ENCODE data around the gene HS3ST6.

The HS3ST6 gene

DNA sequence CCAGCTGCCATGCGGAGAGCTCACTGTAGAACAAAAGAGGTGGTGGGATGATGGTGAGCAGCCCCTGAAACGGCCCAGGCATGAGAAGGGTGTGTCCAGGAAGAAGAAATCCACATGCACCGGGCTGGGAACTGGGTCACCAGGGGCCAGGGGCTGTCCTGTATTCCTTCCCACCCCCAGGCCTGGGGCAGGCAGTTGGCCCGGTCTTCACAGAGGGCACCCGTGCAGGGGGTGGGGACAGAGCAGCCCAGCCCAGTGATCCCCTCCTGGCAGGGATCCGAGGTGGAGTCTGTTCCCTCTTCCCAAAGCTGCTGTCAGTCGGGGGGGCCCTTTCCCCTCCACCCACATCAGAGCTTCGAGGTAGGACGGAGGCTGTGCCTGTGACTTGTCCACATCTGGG, 9.2 kb downstream of the HS3ST6 start:
- H3K4me3 ChIP-seq: no peak overlapping the region
- no peaks in the 10 kb centered on the region for H3K36me3 ChIP-seq (ENCODE audit: insufficient read depth, low read length)
- H3K9ac ChIP-seq (ENCODE audit: insufficient read length): no peak overlapping the region
- TF ChIP-seq POLR2AphosphoS5 (IDR thresholded peaks at IDR 0.05; ENCODE audit: borderline replicate concordance, low read depth, low read length) (no peak), FOXP2 (optimal IDR thresholded peaks at IDR 0.05; ENCODE audit: control extremely low read depth, extremely low read length, insufficient read depth) (no peak), EZH2 (IDR thresholded peaks at IDR 0.05) (no peak)
- DNase-seq (ENCODE audit: low read depth, low spot score): no peak
- no peak overlapping the region for H3K27ac ChIP-seq
- H3K9me3 ChIP-seq (ENCODE audit: low read depth, low read length): no peaks in the 10 kb centered on the region

DNA sequence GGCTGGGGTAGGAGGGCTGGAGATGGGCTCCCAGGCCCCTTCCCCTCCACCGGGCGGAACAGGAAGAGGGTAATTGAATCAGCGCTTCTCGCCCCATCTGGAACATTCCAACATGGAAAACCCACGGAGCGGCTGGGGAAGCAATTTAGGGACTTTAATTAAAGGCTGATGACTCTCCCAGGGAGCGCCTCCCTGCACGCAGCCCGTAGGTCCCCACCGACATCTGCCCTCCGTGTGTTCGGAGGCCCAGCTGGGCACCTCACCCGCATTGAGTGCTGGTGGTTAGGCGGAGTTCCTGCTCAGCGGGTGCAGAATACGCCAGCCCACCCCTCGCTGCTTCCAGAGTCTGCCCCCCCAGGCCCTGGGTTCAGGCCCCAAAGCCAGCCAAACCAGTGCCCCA, 10.0 kb downstream of the HS3ST6 start:
- no peak for DNase-seq (ENCODE audit: low read depth, low spot score)
- TF ChIP-seq POLR2AphosphoS5 (IDR thresholded peaks at IDR 0.05; ENCODE audit: borderline replicate concordance, low read depth, low read length) (no peak), EZH2 (IDR thresholded peaks at IDR 0.05) (no peak), FOXP2 (optimal IDR thresholded peaks at IDR 0.05; ENCODE audit: control extremely low read depth, extremely low read length, insufficient read depth) (no peak)
- H3K9ac ChIP-seq (ENCODE audit: insufficient read length): no peak overlapping the region
- no peak overlapping the region for H3K4me3 ChIP-seq
- no peaks in the 10 kb centered on the region for H3K36me3 ChIP-seq (ENCODE audit: insufficient read depth, low read length)
- no peak overlapping the region for H3K27ac ChIP-seq
- no peaks in the 10 kb centered on the region for H3K9me3 ChIP-seq (ENCODE audit: low read depth, low read length)

- Histone ChIP-seq H3K9ac (ENCODE audit: insufficient read length) (no peak overlapping the region), H3K27ac (no peak overlapping the region)
- no peak for TF ChIP-seq EZH2 (IDR thresholded peaks at IDR 0.05)
- TF ChIP-seq FOXP2 (optimal IDR thresholded peaks at IDR 0.05; ENCODE audit: control extremely low read depth, extremely low read length, insufficient read depth): no peak
- TF ChIP-seq POLR2AphosphoS5 (IDR thresholded peaks at IDR 0.05; ENCODE audit: borderline replicate concordance, low read depth, low read length): no peak
Measured at GRCh38 chr16:1907226-1907860, 10.9 kb downstream of the HS3ST6 start.

GRCh38 chr16:1906846-1907165, 11.4 kb downstream of the HS3ST6 start:
- H3K9me3 ChIP-seq (ENCODE audit: low read depth, low read length): no peaks in the 10 kb centered on the region
- H3K27ac ChIP-seq: no peak overlapping the region
- TF ChIP-seq POLR2AphosphoS5 (IDR thresholded peaks at IDR 0.05; ENCODE audit: borderline replicate concordance, low read depth, low read length) (no peak), FOXP2 (optimal IDR thresholded peaks at IDR 0.05; ENCODE audit: control extremely low read depth, extremely low read length, insufficient read depth) (no peak), EZH2 (IDR thresholded peaks at IDR 0.05) (no peak)
- no peak for DNase-seq (ENCODE audit: low read depth, low spot score)
- no peak overlapping the region for H3K9ac ChIP-seq (ENCODE audit: insufficient read length)
- no peaks in the 10 kb centered on the region for H3K36me3 ChIP-seq (ENCODE audit: insufficient read depth, low read length)
- H3K4me3 ChIP-seq: no peak overlapping the region

More at GRCh38 chr16:1907226-1907860, 10.9 kb downstream of the HS3ST6 start:
- DNase-seq (ENCODE audit: low read depth, low spot score): no peak
- no peaks in the 10 kb centered on the region for H3K36me3 ChIP-seq (ENCODE audit: insufficient read depth, low read length)
- no peak overlapping the region for H3K4me3 ChIP-seq
- H3K9me3 ChIP-seq (ENCODE audit: low read depth, low read length): no peaks in the 10 kb centered on the region

DNA sequence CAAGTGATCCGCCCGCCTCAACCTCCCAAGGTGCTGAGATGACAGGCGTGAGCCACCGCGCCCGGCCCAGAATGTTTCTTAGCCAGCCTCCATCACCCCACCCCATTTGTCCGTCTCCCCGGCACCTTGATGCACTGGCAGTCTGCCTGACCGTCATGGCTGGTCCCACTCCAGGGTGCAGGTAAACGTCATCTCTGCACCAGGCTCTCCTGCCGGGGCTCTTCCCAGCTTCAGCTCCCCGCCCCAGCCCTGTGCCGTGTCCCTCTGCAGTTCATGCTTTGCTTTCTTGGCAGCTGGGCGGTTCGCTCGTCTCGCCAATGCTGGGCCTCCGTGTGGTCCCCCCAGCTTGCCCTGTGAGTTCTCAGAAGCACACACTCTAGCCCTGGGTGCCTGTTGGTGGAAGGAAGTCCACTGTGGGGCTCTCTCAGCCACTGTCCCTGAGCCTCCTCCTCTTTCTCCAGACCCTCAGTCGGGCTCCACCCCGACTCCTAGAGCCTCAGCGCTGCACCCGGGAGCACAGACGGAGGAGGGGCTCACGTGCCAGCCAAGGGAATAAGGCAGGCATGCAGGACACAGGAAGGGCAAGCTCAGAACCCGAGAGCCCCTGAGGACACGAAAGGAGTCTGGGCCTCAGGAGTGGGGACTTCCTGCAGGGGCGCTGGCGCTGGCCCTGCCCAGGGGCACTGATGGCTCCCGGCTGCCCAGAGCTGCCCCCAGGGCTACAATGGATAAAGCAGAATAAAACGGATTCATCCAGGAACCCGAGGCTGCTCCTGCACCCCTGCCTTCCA, 12.0 kb downstream of the HS3ST6 start:
- TF ChIP-seq FOXP2 (optimal IDR thresholded peaks at IDR 0.05; ENCODE audit: control extremely low read depth, extremely low read length, insufficient read depth): no peak
- no peak for TF ChIP-seq POLR2AphosphoS5 (IDR thresholded peaks at IDR 0.05; ENCODE audit: borderline replicate concordance, low read depth, low read length)
- no peak for TF ChIP-seq EZH2 (IDR thresholded peaks at IDR 0.05)
- no peak overlapping the region for H3K27ac ChIP-seq

GRCh38 chr16:1903845-1904840, 14.1 kb downstream of the HS3ST6 start:
- Histone ChIP-seq H3K36me3 (ENCODE audit: insufficient read depth, low read length) (no peaks in the 10 kb centered on the region), H3K4me3 (no peak overlapping the region), H3K9me3 (ENCODE audit: low read depth, low read length) (no peaks in the 10 kb centered on the region), H3K9ac (ENCODE audit: insufficient read length) (no peak overlapping the region), H3K27ac (no peak overlapping the region)
- DNase-seq (ENCODE audit: low read depth, low spot score): no peak
- TF ChIP-seq POLR2AphosphoS5 (IDR thresholded peaks at IDR 0.05; ENCODE audit: borderline replicate concordance, low read depth, low read length): no peak

More for the DNA sequence above, 12.0 kb downstream of the HS3ST6 start:
- Histone ChIP-seq H3K9me3 (ENCODE audit: low read depth, low read length) (no peaks in the 10 kb centered on the region), H3K4me3 (no peak overlapping the region), H3K9ac (ENCODE audit: insufficient read length) (no peak overlapping the region), H3K36me3 (ENCODE audit: insufficient read depth, low read length) (no peaks in the 10 kb centered on the region)
- DNase-seq (ENCODE audit: low read depth, low spot score): no peak

- H3K4me3 ChIP-seq: no peak overlapping the region
- no peaks in the 10 kb centered on the region for H3K9me3 ChIP-seq (ENCODE audit: low read depth, low read length)
- no peak for TF ChIP-seq POLR2AphosphoS5 (IDR thresholded peaks at IDR 0.05; ENCODE audit: borderline replicate concordance, low read depth, low read length)
- TF ChIP-seq FOXP2 (optimal IDR thresholded peaks at IDR 0.05; ENCODE audit: control extremely low read depth, extremely low read length, insufficient read depth): no peak
- no peak for TF ChIP-seq EZH2 (IDR thresholded peaks at IDR 0.05)
- DNase-seq (ENCODE audit: low read depth, low spot score): no peak
- H3K27ac ChIP-seq: no peak overlapping the region
- no peak overlapping the region for H3K9ac ChIP-seq (ENCODE audit: insufficient read length)
- no peaks in the 10 kb centered on the region for H3K36me3 ChIP-seq (ENCODE audit: insufficient read depth, low read length)
Measured at GRCh38 chr16:1903220-1903574, 15.0 kb downstream of the HS3ST6 start.
